Measurements from ENCODE around the gene ULK3. TPM values are rescaled to one million over a fixed set of nuclear protein-coding genes. Genes with fewer than 3 reads are reported as not detected.

The ULK3 gene
- total and polyA plus RNA-seq, 10 donors = 33.2 to 74.6 (median 60.3) TPM

DNA sequence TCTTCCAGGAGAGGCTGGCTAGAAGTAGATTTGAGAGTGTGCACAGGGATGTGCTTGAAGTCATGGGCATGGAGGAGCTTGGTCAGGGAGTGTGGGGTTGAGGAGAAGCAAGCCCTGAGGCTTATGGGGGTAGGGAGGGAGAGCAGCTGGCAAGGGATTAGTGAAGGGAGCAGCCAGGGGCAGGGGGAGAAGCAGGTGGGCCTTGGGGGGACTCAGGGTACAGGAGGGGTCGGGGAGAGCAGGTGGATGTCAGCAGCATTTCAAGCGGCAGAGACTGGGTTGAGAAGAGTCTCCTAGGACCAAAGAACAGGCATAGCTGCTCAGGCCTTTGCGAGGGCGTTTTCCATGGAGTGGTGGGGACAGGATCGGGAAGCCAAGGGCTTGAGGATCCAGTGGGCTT is 33.7 kb downstream of the ULK3 start:
- H3K36me3 ChIP-seq = peaks cover 0 to 11% (median 2%) of the 10 kb centered on the region in 6 donors
- TF ChIP-seq, protein P1, sequence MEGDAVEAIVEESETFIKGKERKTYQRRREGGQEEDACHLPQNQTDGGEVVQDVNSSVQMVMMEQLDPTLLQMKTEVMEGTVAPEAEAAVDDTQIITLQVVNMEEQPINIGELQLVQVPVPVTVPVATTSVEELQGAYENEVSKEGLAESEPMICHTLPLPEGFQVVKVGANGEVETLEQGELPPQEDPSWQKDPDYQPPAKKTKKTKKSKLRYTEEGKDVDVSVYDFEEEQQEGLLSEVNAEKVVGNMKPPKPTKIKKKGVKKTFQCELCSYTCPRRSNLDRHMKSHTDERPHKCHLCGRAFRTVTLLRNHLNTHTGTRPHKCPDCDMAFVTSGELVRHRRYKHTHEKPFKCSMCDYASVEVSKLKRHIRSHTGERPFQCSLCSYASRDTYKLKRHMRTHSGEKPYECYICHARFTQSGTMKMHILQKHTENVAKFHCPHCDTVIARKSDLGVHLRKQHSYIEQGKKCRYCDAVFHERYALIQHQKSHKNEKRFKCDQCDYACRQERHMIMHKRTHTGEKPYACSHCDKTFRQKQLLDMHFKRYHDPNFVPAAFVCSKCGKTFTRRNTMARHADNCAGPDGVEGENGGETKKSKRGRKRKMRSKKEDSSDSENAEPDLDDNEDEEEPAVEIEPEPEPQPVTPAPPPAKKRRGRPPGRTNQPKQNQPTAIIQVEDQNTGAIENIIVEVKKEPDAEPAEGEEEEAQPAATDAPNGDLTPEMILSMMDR (IDR thresholded peaks at IDR 0.05 in 8 of 11, conservative IDR thresholded peaks at IDR 0.05 in 3 of 11) = no peak
- no peak for TF ChIP-seq POLR2A (IDR thresholded peaks at IDR 0.05)
- H3K9me3 ChIP-seq = no peaks in the 10 kb centered on the region
- no peaks in the 10 kb centered on the region for H3K27me3 ChIP-seq (replicated peaks in 1 of 7)
- WGBS, 5 donors = 83 to 91% (median 83%) methylated on average over 5 of the region's 5 CpGs
- H3K27ac ChIP-seq = no peak overlapping the region
- peaks cover 0 to 27% (median 5%) of the 10 kb centered on the region in 6 donors for H3K4me1 ChIP-seq
- no peak overlapping the region for H3K4me3 ChIP-seq
- intact Hi-C loops (cut with DNase I; ENCODE audit: low total_unique reads) = no loop called here
- no peak for DNase-seq

DNA sequence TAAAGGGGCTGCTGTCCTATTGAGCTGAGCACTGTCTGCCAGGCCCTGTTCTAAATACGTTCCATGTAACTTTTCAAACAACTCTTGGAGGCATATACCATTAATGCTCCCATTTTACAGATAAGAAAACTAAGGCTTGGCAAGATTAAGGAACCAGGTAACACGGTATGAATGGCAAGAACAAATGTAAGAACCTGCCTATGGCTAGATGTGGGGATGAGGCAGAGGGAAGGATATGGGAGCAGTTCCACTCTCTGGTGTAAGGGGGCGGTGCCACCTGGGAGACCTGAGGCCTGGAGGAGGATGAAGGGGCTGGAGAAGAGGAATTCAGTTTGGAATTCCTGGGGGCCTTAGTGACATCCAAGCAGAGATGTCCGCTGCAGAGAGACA is 34.1 kb downstream of the ULK3 start:
- Histone ChIP-seq H3K36me3 (peaks cover 0 to 16% (median 6%) of the 10 kb centered on the region in 6 donors), H3K4me1 (peaks cover 0 to 27% (median 4%) of the 10 kb centered on the region in 6 donors), H3K27ac (peak overlapping the region in 1 of 8 donors; percentile 14), H3K9me3 (no peaks in the 10 kb centered on the region), H3K4me3 (no peak overlapping the region), H3K27me3 (replicated peaks in 1 of 7) (no peaks in the 10 kb centered on the region)
- no peak for DNase-seq
- intact Hi-C loops (cut with DNase I; ENCODE audit: low total_unique reads) = no loop called here
- TF ChIP-seq POLR2AphosphoS5 (IDR thresholded peaks at IDR 0.05) (no peak), POLR2A (IDR thresholded peaks at IDR 0.05) (no peak)
- TF ChIP-seq, protein P1 (IDR thresholded peaks at IDR 0.05 in 8 of 11, conservative IDR thresholded peaks at IDR 0.05 in 3 of 11) = no peak
- 70 to 77% (median 74%) methylated on average over 4 of the region's 4 CpGs for WGBS, 5 donors

DNA sequence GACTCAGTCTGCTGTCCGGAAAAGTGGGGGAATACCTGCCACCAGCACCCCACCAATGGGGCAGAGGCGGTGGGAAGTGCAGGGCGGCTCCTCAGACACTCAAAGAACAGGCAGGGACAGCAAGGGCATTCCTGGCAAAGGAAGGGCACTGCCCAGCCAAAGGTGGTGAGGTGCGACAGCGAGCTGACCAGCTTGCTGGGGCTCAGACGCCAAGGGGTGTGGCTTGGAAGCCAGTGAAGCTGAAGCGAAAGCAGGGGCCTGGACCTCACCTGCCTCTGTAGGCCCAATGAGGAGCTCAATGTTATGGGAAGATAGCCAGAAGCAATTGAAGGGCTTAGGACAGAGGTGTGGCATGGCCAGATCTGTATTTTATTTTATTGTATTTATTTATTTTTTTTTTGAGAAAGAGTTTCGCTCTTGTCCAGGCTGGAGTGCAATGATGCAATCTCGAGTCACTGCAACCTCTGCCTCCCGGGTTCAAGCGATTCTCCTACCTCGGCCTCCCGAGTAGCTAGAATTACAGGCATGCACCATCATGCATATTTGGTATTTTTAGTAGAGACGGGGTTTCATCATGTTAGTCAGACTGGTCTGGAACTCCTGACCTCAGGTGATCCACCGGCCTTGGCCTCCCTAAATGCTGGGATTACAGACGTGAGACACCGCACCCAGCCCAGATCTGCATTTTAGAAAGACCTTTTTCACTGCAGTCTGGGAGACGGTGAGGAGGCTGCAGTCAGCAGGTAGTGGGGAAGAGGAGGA is 34.7 kb downstream of the ULK3 start:
- DNase-seq = no peak
- 78 to 89% (median 83%) methylated on average over 18 of the region's 18 CpGs for WGBS, 5 donors
- Histone ChIP-seq H3K27ac (peak overlapping the region in 1 of 8 donors; percentile 45), H3K27me3 (replicated peaks in 1 of 7) (no peaks in the 10 kb centered on the region), H3K36me3 (peaks cover 0 to 21% (median 12%) of the 10 kb centered on the region in 6 donors), H3K9me3 (no peaks in the 10 kb centered on the region), H3K4me3 (no peak overlapping the region), H3K4me1 (peaks cover 0 to 27% (median 4%) of the 10 kb centered on the region in 6 donors)
- intact Hi-C loops (cut with DNase I; ENCODE audit: low total_unique reads) = no loop called here
- TF ChIP-seq, protein P1 (IDR thresholded peaks at IDR 0.05 in 8 of 11, conservative IDR thresholded peaks at IDR 0.05 in 3 of 11) = no peak
- no peak for TF ChIP-seq POLR2A (IDR thresholded peaks at IDR 0.05)
- peak; percentile 34 to 75 (median 42) for TF ChIP-seq POLR2AphosphoS5 (IDR thresholded peaks at IDR 0.05)

DNA sequence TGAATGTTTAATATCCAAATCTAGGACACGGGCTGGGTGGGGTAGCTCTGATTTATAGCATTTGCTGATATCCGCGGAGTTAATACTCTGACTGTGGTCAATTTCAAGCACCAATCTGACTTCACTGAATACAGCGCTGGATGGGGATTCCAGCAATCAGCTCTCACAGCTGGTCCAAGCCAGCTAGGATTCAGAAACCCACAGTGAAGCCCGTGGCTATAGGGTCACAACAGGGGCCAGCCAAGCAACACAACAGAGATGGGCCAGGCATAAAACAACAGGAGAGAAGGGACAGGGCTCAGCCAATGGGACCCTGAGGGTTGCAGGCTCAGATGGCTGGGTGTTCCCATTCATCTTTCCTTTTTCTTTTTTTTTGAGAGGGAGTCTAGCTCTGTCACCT is 35.7 kb downstream of the ULK3 start:
- Histone ChIP-seq H3K36me3 (peaks cover 0 to 31% (median 21%) of the 10 kb centered on the region in 6 donors), H3K27me3 (replicated peaks in 1 of 7) (no peaks in the 10 kb centered on the region)
- intact Hi-C loops (cut with DNase I; ENCODE audit: low total_unique reads) = no loop called here

More for the DNA sequence above, 35.7 kb downstream of the ULK3 start:
- Histone ChIP-seq H3K4me1 (peaks cover 0 to 27% (median 4%) of the 10 kb centered on the region in 6 donors), H3K27ac (peak overlapping the region in 1 of 8 donors; percentile 45), H3K4me3 (no peak overlapping the region), H3K9me3 (no peaks in the 10 kb centered on the region)
- TF ChIP-seq POLR2A (IDR thresholded peaks at IDR 0.05) = no peak
- peak in 1 of 3 donors; percentile 2 for TF ChIP-seq POLR2AphosphoS5 (IDR thresholded peaks at IDR 0.05)
- TF ChIP-seq, protein P1 (IDR thresholded peaks at IDR 0.05 in 8 of 11, conservative IDR thresholded peaks at IDR 0.05 in 3 of 11) = no peak
- 70 to 87% (median 77%) methylated on average over 5 of the region's 5 CpGs for WGBS, 5 donors
- no peak for DNase-seq

All from spleen (tissue), 11 donors.